Naive B cell (primary cell): ENCODE measurements around the gene MTCL1. TPM values are rescaled to one million over a fixed set of nuclear protein-coding genes. Genes with fewer than 3 reads are reported as not detected.

Source experiments
- ATAC-seq, 2 donors: fragments of 150-1000 bp; cut with Tn5 transposase; 2 replicates each; pipeline ENCODE4 v1.10.0; 2021; ENCODE audit warnings: low read depth in 2 of 2, mild to moderate bottlenecking in 2 of 2, moderate library complexity in 2 of 2
- DNase-seq: peaks from one replicate; pipeline ENCODE4 v3.0.0; 2022
- H3K27ac Mint-ChIP-seq, 6 donors: one replicate each; pipeline ENCODE4 v1.8.0; 2020 to 2022; ENCODE audit warnings: mild to moderate bottlenecking in 6 of 6, mixed read lengths in 6 of 6, moderate library complexity in 5 of 6, inconsistent platforms in 2 of 6
- H3K27me3 Mint-ChIP-seq, 3 donors: one replicate each; pipeline ENCODE4 v1.8.0; 2021 to 2022; ENCODE audit warnings: mixed read lengths in 3 of 3, mild to moderate bottlenecking in 1 of 3
- H3K36me3 Mint-ChIP-seq, 2 donors: one replicate each; pipeline ENCODE4 v1.8.0; 2020 to 2022; ENCODE audit warnings: mixed read lengths in 2 of 2, inconsistent platforms in 1 of 2, mild to moderate bottlenecking in 1 of 2
- H3K4me1 Mint-ChIP-seq, 3 donors: one replicate each; pipeline ENCODE4 v1.8.0; 2020 to 2022; ENCODE audit warnings: mixed read lengths in 3 of 3, inconsistent platforms in 1 of 3, mild to moderate bottlenecking in 1 of 3, moderate library complexity in 1 of 3
- H3K4me3 Mint-ChIP-seq, 8 donors: one replicate each; pipeline ENCODE4 v1.8.0; 2020 to 2022; ENCODE audit warnings: mild to moderate bottlenecking in 8 of 8, mixed read lengths in 8 of 8, moderate library complexity in 8 of 8, inconsistent platforms in 2 of 8
- H3K9me3 Mint-ChIP-seq, 7 donors: one replicate each; pipeline ENCODE4 v1.8.0; 2020 to 2022; ENCODE audit warnings: mixed read lengths in 7 of 7, mild to moderate bottlenecking in 5 of 7, inconsistent platforms in 2 of 7, moderate library complexity in 1 of 7
- polyA plus RNA-seq, 6 donors: library from polyadenylated mRNA; unstranded; fragments of 300-500 nt; fragmentation: Illumina TruSeq; gene quantifications; one replicate each; pipeline ENCODE4 v1.2.3, GENCODE V29; 2021; ENCODE audit warnings: low read depth in 6 of 6

MTCL1 gene
- polyA plus RNA-seq, 6 donors from 2014 or later, result 0.26 to 1.4 (median 0.80) TPM

DNA sequence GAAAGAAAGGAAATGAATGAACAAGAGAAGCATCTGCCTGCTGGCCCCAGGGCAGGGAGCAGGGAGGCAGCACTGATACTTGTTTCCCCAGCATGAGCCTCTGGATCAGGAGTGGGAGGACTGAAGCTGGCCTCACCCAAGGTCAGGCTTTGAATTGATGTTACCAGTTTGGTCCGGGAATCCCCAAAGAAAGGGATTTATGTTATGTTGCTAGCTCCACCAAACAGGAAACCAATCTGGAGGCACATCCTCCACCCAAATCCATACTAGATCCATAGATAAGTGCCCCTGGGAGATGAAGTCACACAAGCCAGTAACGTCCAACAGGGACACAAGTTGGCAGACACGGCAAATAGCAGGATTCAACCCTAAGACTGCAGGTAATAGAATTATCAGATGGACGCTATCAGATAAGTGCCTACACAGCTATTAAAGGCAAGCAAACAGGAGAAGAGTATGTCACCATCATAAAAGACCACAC lies 85.9 kb downstream of the MTCL1 start:
- Mint-ChIP-seq H3K27ac (no peak overlapping the region), H3K27me3 (peaks cover 0 to 6% (median 0%) of the 10 kb centered on the region in 3 donors), H3K36me3 (peaks cover 0 to 5% of the 10 kb centered on the region in 2 donors), H3K4me3 (no peak overlapping the region), H3K4me1 (peaks cover 15 to 21% (median 17%) of the 10 kb centered on the region in 3 donors), H3K9me3 (no peaks in the 10 kb centered on the region)
- ATAC-seq, result no peak
- DNase-seq, result no peak

GRCh38 chr18:8792688-8793316 lies 87.4 kb downstream of the MTCL1 start:
- Mint-ChIP-seq H3K27me3 (peaks cover 0 to 6% (median 0%) of the 10 kb centered on the region in 3 donors), H3K9me3 (no peaks in the 10 kb centered on the region), H3K4me3 (no peak overlapping the region), H3K36me3 (peaks cover 0 to 5% of the 10 kb centered on the region in 2 donors), H3K4me1 (peaks cover 7 to 14% (median 9%) of the 10 kb centered on the region in 3 donors), H3K27ac (no peak overlapping the region)
- ATAC-seq, result no peak
- DNase-seq, result no peak

DNA sequence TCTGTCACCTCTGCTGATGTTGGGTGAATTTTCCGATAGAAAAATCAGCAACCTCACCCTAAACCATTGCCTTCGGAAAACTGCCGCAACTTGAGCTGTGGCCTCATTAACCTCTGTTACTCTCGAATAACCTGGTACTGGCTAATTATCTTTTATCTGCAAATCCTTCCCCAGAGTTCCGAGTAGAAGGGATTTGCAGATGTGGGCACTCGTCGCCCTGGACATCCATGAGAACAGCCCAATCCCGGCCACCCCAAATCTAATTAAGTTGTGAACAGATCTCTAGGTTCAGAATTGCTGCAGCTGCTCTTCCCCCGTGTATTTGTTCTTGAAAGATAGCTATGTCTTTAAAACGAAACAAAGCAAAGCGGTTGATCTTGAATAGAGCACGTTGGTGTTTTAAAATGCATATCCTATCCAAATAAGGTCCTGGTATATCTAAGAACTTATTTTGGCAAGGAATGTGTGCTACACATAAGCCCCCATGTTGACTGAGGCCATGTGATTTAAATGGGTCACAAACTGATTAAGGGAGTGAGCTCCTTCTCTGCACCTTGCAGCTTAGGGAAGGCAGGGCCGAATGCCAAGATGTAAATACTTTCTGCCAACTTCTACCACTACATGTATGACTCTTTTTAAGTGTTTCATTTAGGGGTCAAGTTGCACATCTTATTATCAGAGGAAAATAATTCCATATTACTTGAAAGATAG lies 88.2 kb downstream of the MTCL1 start:
- no peak for ATAC-seq
- Mint-ChIP-seq H3K4me1 (peaks cover 7 to 14% (median 9%) of the 10 kb centered on the region in 3 donors), H3K27me3 (peaks cover 0 to 6% (median 0%) of the 10 kb centered on the region in 3 donors), H3K4me3 (peak overlapping the region in 1 of 8 donors; percentile 15), H3K9me3 (no peaks in the 10 kb centered on the region), H3K27ac (peak overlapping the region in 1 of 6 donors; percentile 37), H3K36me3 (peaks cover 0 to 5% of the 10 kb centered on the region in 2 donors)
- no peak for DNase-seq

GRCh38 chr18:8794156-8794933 lies 89.0 kb downstream of the MTCL1 start:
- no peak for ATAC-seq
- H3K4me3 Mint-ChIP-seq, result no peak overlapping the region
- peaks cover 0 to 5% of the 10 kb centered on the region in 2 donors for H3K36me3 Mint-ChIP-seq
- peak overlapping the region in 1 of 6 donors; percentile 37 for H3K27ac Mint-ChIP-seq
- no peak for DNase-seq
- peaks cover 0 to 6% (median 0%) of the 10 kb centered on the region in 3 donors for H3K27me3 Mint-ChIP-seq
- peaks cover 7 to 14% (median 9%) of the 10 kb centered on the region in 3 donors for H3K4me1 Mint-ChIP-seq
- no peaks in the 10 kb centered on the region for H3K9me3 Mint-ChIP-seq

GRCh38 chr18:8794934-8795280 lies 89.6 kb downstream of the MTCL1 start:
- no peaks in the 10 kb centered on the region for H3K9me3 Mint-ChIP-seq
- no peak for DNase-seq
- H3K27me3 Mint-ChIP-seq, result peaks cover 0 to 6% (median 0%) of the 10 kb centered on the region in 3 donors
- no peak overlapping the region for H3K4me3 Mint-ChIP-seq
- no peak overlapping the region for H3K27ac Mint-ChIP-seq
- ATAC-seq, result no peak
- peaks cover 0 to 5% of the 10 kb centered on the region in 2 donors for H3K36me3 Mint-ChIP-seq
- H3K4me1 Mint-ChIP-seq, result peaks cover 7 to 14% (median 9%) of the 10 kb centered on the region in 3 donors

GRCh38 chr18:8795586-8796325 lies 90.4 kb downstream of the MTCL1 start:
- Mint-ChIP-seq H3K4me1 (peaks cover 7 to 14% (median 9%) of the 10 kb centered on the region in 3 donors), H3K27ac (no peak overlapping the region), H3K4me3 (no peak overlapping the region), H3K36me3 (peaks cover 0 to 5% of the 10 kb centered on the region in 2 donors), H3K27me3 (peaks cover 0 to 6% (median 0%) of the 10 kb centered on the region in 3 donors), H3K9me3 (no peaks in the 10 kb centered on the region)
- ATAC-seq (no peak), DNase-seq (no peak)

DNA sequence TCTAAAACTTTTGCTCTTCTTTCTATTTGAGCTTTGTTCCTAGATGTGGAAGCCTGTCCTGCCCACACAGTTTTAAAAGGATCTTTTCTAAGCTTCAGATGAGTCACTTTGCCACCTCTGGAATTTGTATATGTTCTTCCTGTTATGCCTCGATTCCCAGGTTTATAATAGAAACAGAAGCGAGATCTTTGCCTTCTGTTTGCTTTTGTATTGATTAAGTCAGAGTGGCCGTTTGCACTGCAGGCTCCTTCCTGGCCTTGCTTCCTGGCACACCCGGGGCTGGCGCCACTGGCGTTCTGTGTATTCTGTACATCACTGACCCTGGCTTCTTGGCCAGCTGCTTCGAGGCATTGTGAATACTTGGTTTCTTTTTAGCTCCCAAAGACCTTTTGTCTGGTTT lies 91.8 kb downstream of the MTCL1 start:
- peaks cover 0 to 2% (median 0%) of the 10 kb centered on the region in 3 donors for H3K27me3 Mint-ChIP-seq
- H3K27ac Mint-ChIP-seq, result no peak overlapping the region
- H3K9me3 Mint-ChIP-seq, result no peaks in the 10 kb centered on the region
- peaks cover 7 to 14% (median 9%) of the 10 kb centered on the region in 3 donors for H3K4me1 Mint-ChIP-seq
- ATAC-seq (no peak), DNase-seq (no peak)
- H3K4me3 Mint-ChIP-seq, result no peak overlapping the region
- H3K36me3 Mint-ChIP-seq, result peaks cover 0 to 5% of the 10 kb centered on the region in 2 donors

- ATAC-seq (no peak), DNase-seq (no peak)
- Mint-ChIP-seq H3K27me3 (no peaks in the 10 kb centered on the region), H3K4me3 (no peak overlapping the region), H3K4me1 (peaks cover 7 to 12% (median 9%) of the 10 kb centered on the region in 3 donors), H3K36me3 (no peaks in the 10 kb centered on the region), H3K9me3 (no peaks in the 10 kb centered on the region), H3K27ac (no peak overlapping the region)
Measured at GRCh38 chr18:8799001-8799400, 93.6 kb downstream of the MTCL1 start.

DNA sequence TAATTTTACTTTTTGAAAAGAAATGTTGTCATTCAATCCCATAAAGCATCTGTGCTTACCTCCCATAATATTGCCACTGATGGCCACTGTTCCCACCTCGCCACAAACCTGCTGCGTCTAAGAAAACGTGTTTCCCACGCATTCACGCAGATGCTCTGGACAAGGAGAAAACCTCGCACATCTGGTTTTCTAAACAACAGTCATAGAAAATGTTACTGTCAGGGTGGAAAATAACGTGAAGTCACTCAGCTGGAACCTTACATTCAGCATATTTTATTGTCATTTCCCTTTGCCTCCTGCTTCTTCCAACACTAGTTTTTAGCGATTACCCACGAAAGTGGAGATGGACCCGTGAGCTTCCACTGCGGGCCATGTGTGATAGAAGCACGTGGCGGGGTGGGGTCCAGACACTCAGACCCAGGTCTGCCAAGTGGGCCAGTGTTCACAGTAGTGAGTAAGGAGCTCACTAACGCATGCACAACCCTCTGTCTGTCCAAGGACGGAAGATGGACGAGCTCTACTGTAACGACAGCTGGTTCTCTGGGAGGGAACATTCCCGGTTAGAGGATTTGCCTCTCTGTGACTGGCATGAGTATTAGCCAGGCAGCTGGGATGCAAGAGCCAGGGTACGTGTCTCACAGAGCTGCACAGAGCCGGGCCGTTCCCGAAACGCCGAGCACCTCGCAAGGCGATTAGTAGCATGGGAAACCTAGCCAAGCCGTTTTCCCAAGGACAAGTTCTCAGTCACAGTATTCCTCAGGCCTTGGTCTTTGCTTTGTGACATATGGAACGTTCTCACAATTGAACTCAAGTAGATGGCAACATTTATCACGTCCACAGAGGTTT lies 94.5 kb downstream of the MTCL1 start:
- Mint-ChIP-seq H3K27ac (no peak overlapping the region), H3K9me3 (no peaks in the 10 kb centered on the region), H3K27me3 (no peaks in the 10 kb centered on the region), H3K4me3 (no peak overlapping the region), H3K4me1 (peaks cover 7 to 9% (median 9%) of the 10 kb centered on the region in 3 donors), H3K36me3 (peaks cover 0 to 4% of the 10 kb centered on the region in 2 donors)
- no peak for DNase-seq
- no peak for ATAC-seq

DNA sequence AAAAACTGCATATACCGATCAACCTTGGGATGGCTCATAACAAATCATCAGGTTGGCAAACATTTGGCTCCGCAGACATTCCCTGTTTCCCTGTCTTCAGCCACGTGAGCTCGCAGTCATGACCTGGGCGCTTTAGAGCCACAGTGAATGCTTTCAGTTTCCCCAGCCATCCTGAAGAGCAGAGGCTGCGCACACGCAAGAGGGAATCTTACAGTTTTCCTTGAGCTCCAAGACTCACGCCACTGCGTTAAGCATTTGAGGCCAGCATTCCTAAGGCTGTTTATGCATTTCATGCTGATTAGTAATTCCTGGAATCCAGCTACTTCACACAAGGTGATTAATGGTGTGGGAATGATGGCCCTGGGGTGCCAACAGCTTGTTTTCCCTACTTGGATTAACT lies 95.1 kb downstream of the MTCL1 start:
- no peak for ATAC-seq
- no peak overlapping the region for H3K4me3 Mint-ChIP-seq

DNA sequence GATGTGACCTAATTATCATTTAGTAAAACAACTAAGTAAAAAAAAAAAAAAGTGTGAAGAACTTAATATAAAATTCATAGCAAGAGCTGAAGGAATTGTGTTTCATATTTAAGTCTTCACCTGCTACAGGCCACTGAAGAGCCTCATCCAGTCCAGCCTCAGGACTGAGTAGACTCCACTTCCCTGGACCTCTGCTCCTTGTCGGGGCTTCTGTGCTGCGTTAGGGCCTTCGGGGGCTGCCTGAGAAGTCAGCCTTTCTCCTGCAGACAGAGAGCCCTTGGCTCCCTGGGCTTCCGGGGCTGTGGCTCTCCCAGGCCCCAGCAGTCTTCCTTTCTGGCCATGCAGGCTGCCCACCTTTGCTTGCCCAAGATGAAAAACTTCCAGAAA lies 95.5 kb downstream of the MTCL1 start:
- no peaks in the 10 kb centered on the region for H3K27me3 Mint-ChIP-seq
- H3K4me1 Mint-ChIP-seq, result peaks cover 2 to 4% (median 4%) of the 10 kb centered on the region in 3 donors
- DNase-seq (no peak), ATAC-seq (no peak)
- no peak overlapping the region for H3K4me3 Mint-ChIP-seq
- H3K27ac Mint-ChIP-seq, result no peak overlapping the region
- H3K9me3 Mint-ChIP-seq, result no peaks in the 10 kb centered on the region
- peaks cover 0 to 11% of the 10 kb centered on the region in 2 donors for H3K36me3 Mint-ChIP-seq

More for the DNA sequence above, 95.1 kb downstream of the MTCL1 start:
- no peaks in the 10 kb centered on the region for H3K27me3 Mint-ChIP-seq
- peaks cover 0 to 8% of the 10 kb centered on the region in 2 donors for H3K36me3 Mint-ChIP-seq
- H3K9me3 Mint-ChIP-seq, result no peaks in the 10 kb centered on the region
- no peak for DNase-seq
- no peak overlapping the region for H3K27ac Mint-ChIP-seq
- peaks cover 6 to 8% (median 8%) of the 10 kb centered on the region in 3 donors for H3K4me1 Mint-ChIP-seq

GRCh38 chr18:8801263-8801901 lies 96.0 kb downstream of the MTCL1 start:
- Mint-ChIP-seq H3K27ac (no peak overlapping the region), H3K36me3 (peaks cover 0 to 11% of the 10 kb centered on the region in 2 donors), H3K4me1 (no peaks in the 10 kb centered on the region), H3K4me3 (no peak overlapping the region), H3K27me3 (no peaks in the 10 kb centered on the region), H3K9me3 (no peaks in the 10 kb centered on the region)
- ATAC-seq (no peak), DNase-seq (no peak)
